Activated CD4-positive, alpha-beta memory T cell treated with anti-CD3 and anti-CD28 coated beads for 36 hours (primary cell): ENCODE measurements around the gene GLRA2. TPM values are rescaled to one million over a fixed set of nuclear protein-coding genes. Genes with fewer than 3 reads are reported as not detected.
"Not testable (repeated sequence)": the region's sequence is repeated elsewhere in the genome, so short reads cannot be mapped to it uniquely, and the experiment has no call there.

Source experiments
- CTCF ChIA-PET: fragments of 350-600 bp; sonication (Branson Sonifier 250); formaldehyde crosslinking; loops from one replicate; lab custom pipeline; 2021; ENCODE audit warnings: antibody characterized with exemption, inconsistent platforms; lab: Charles Lee
- POLR2A ChIA-PET: fragments of 350-600 bp; sonication (Branson Sonifier 250); formaldehyde crosslinking; loops from one replicate; lab custom pipeline; 2021; ENCODE audit warnings: antibody characterized with exemption; lab: Charles Lee
- DNase-seq: peaks from one replicate; pipeline ENCODE4 v3.0.0-alpha.2; 2020
- H3K27ac Mint-ChIP-seq: one replicate; pipeline ENCODE4 v1.8.0; 2021; ENCODE audit warnings: mixed read lengths
- H3K27me3 Mint-ChIP-seq: one replicate; pipeline ENCODE4 v1.8.0; 2021; ENCODE audit warnings: mixed read lengths
- H3K36me3 Mint-ChIP-seq: one replicate; pipeline ENCODE4 v1.8.0; 2021; ENCODE audit warnings: mixed read lengths
- H3K4me1 Mint-ChIP-seq: one replicate; pipeline ENCODE4 v1.8.0; 2021; ENCODE audit warnings: low read depth, mixed read lengths
- H3K4me3 Mint-ChIP-seq: one replicate; pipeline ENCODE4 v1.8.0; 2021; ENCODE audit warnings: mild to moderate bottlenecking, mixed read lengths
- H3K9me3 Mint-ChIP-seq: one replicate; pipeline ENCODE4 v1.8.0; 2021; ENCODE audit warnings: mixed read lengths
- intact Hi-C: fragments of 100-400 bp; cut with micrococcal nuclease; formaldehyde crosslinking; loops from one replicate; pipeline ENCODE4 v1.15.1; 2023
- total RNA-seq, 2 experiments: library from RNA; stranded (reverse); gene quantifications; one replicate each; pipeline ENCODE4 v1.2.3, GENCODE V29; 2021

The GLRA2 gene
- total RNA-seq, 2 experiments from 2014 or later, result not detected

DNA sequence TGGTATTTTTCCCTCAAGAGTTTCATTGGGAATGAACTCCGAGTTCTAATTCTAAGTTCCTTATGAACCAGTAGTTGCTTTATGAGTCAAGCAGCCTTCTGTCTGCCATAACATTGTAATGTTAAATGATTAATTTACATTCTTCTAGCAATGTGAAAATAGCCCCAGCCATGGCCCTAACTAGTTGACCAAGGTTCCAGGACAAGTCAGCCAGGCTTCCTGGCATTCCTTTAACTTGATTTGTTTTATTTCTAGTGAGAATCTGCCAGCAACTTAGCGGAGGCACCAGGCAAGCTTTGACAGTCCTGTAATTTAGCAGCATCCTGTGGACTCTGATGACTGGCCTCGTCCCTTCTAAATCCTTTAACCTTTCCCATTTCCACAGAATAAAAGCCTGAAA lies 69.0 kb downstream of the GLRA2 start:
- intact Hi-C loops, result no loop called here
- Mint-ChIP-seq H3K36me3 (no peaks in the 10 kb centered on the region), H3K27me3 (no peaks in the 10 kb centered on the region), H3K27ac (no peak overlapping the region), H3K9me3 (no peaks in the 10 kb centered on the region), H3K4me1 (no peaks in the 10 kb centered on the region), H3K4me3 (no peak overlapping the region)
- CTCF ChIA-PET, result no interaction called here
- no peak for DNase-seq
- POLR2A ChIA-PET, result no interaction called here

GRCh38 chrX:14607446-14607985 lies 78.2 kb downstream of the GLRA2 start:
- Mint-ChIP-seq H3K27ac (no peak overlapping the region), H3K9me3 (no peaks in the 10 kb centered on the region), H3K4me1 (no peaks in the 10 kb centered on the region), H3K36me3 (no peaks in the 10 kb centered on the region), H3K27me3 (peaks cover 6% of the 10 kb centered on the region), H3K4me3 (no peak overlapping the region)
- DNase-seq, result no peak
- ChIA-PET CTCF (no interaction called here), POLR2A (no interaction called here)
- intact Hi-C loops, result no loop called here

- CTCF ChIA-PET, intact Hi-C loops: not testable (repeated sequence)
These were observed 83.1 kb downstream of the GLRA2 start for GRCh38 chrX:14612450-14612849.

DNA sequence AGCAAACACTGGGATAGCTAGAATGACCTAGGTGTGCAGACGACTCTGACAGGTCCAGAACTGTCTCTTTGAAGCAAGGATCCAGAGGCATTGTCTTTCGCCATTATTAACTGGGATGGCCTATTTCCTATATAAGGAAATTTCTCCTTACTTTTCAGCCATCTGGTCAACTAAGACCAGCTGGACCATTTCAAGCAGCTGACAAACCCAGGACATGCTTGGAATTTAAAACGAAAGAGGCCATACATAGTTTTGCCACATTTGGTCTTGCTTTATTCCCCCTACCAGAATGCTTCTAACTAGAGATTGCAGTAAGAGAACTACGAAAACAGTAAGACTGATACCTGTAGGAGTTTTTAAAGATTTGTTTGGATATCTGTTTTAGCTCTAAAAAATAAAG lies 87.0 kb downstream of the GLRA2 start:
- Mint-ChIP-seq H3K27ac (no peak overlapping the region), H3K9me3 (no peaks in the 10 kb centered on the region), H3K27me3 (no peaks in the 10 kb centered on the region), H3K36me3 (no peaks in the 10 kb centered on the region), H3K4me3 (no peak overlapping the region), H3K4me1 (no peaks in the 10 kb centered on the region)
- ChIA-PET POLR2A (no interaction called here), CTCF (no interaction called here)
- DNase-seq, result no peak
- intact Hi-C loops, result no loop called here

More at GRCh38 chrX:14612450-14612849, 83.1 kb downstream of the GLRA2 start:
- H3K27me3 Mint-ChIP-seq, H3K4me3 Mint-ChIP-seq, H3K4me1 Mint-ChIP-seq, H3K36me3 Mint-ChIP-seq, H3K27ac Mint-ChIP-seq, POLR2A ChIA-PET, H3K9me3 Mint-ChIP-seq, DNase-seq: not testable (repeated sequence)

DNA sequence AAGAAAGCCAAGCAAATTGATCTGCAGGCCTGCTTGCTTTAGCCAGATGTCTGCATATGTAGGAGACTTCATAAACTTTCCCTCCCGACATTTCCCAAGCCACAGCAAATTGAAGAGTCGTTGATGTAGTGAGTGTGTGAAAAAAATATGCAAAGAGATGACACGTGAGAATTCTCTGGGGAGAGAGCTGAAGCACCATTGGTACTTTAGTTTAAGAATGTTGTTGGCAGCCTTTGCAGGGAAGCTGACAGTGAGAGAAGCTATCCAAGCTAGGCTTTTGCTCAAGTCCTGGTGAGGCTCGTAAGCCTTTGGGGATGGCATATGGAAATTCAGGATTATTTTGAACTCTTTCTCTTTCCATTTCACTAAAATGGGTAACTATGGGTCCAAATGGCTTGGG lies 87.5 kb downstream of the GLRA2 start:
- POLR2A ChIA-PET, result no interaction called here
- no peak for DNase-seq

GRCh38 chrX:14618177-14618965 lies 89.0 kb downstream of the GLRA2 start:
- no peak overlapping the region for H3K4me3 Mint-ChIP-seq
- ChIA-PET CTCF (no interaction called here), POLR2A (no interaction called here)
- H3K36me3 Mint-ChIP-seq, result no peaks in the 10 kb centered on the region
- H3K4me1 Mint-ChIP-seq, result no peaks in the 10 kb centered on the region
- H3K9me3 Mint-ChIP-seq, result peaks cover 2% of the 10 kb centered on the region
- intact Hi-C loops, result no loop called here
- no peaks in the 10 kb centered on the region for H3K27me3 Mint-ChIP-seq
- no peak for DNase-seq
- H3K27ac Mint-ChIP-seq, result no peak overlapping the region

More for the DNA sequence above, 87.5 kb downstream of the GLRA2 start:
- Mint-ChIP-seq H3K4me3 (no peak overlapping the region), H3K4me1 (no peaks in the 10 kb centered on the region), H3K9me3 (no peaks in the 10 kb centered on the region), H3K27me3 (no peaks in the 10 kb centered on the region), H3K27ac (no peak overlapping the region), H3K36me3 (no peaks in the 10 kb centered on the region)
- intact Hi-C loops, result no loop called here
- CTCF ChIA-PET, result no interaction called here

DNA sequence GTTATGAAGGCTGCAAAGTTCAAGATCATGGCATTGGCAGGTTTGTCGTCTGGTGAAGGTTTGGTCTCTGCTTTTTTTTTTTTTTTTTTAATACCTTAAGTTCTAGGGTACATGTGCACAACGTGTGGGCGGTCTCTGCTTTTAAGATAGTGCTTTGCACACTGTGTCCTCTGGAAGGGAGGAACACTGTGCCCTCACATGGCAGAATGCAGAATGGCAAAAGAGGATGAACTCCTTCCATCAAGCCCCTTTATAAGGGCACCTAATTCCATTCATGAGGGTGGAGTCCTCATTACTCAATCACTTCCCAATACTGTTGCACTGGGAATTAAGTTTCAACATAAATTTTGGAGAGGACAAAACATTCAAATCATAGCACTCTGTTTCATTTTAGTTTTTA lies 101.4 kb downstream of the GLRA2 start:
- Mint-ChIP-seq H3K9me3 (no peaks in the 10 kb centered on the region), H3K27ac (no peak overlapping the region), H3K27me3 (peaks cover 1% of the 10 kb centered on the region), H3K4me3 (no peak overlapping the region), H3K36me3 (no peaks in the 10 kb centered on the region), H3K4me1 (no peaks in the 10 kb centered on the region)
- POLR2A ChIA-PET, result no interaction called here
- DNase-seq, result no peak
- CTCF ChIA-PET, result no interaction called here
- intact Hi-C loops, result no loop called here

DNA sequence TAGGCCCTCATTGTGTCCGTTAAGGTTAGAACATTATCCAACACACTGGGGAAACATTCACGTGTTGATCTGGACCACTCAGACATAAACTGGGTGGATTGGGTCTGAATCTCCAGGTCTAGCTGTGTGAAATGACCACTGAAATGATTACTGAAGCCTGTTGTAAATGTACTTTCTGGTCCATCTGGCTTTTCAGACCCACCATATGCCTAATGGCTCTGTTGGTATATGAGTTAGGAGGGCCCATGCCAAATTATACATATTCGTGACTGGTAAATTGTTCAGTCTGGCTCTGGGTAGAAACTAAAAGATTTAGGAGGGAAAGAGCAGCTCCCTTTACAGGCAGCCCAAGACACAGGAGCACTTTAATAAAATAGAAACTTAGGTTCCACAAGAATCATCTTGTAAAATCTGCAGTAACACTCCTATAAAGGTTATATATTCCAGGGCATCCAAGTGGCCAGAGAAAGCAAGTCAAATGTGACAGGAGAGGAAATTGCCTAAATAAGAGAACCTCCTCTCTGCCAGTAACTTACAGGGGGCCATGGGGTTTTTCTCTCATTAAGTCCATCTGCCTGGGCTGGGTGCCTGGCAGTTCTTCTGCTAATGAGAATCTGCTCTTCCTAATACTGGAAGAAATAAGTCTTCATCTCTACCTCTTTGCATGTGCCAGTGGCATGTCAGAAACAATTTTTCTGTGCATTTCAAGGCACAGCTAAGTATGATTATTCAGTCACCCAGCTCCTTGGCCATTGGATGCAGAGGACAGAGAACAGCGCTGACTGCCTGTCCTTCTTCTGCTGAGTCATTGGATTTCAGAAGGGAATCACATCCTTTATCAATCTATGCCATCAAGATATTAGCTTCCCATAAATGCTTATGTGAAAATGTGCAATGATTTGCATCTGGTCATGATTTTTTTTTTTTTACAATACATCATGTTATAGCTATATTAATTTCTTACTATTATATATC lies 112.6 kb downstream of the GLRA2 start:
- no peak overlapping the region for H3K4me3 Mint-ChIP-seq
- H3K36me3 Mint-ChIP-seq, result no peaks in the 10 kb centered on the region
- H3K27ac Mint-ChIP-seq, result no peak overlapping the region
- POLR2A ChIA-PET, result no interaction called here
- H3K4me1 Mint-ChIP-seq, result no peaks in the 10 kb centered on the region
- DNase-seq, result no peak
- CTCF ChIA-PET, result interaction anchor here (0.5 kb wide), 1 partner anchor 366 kb away, joined by 3 read pairs; no protein-coding TSS in a partner anchor
- no peaks in the 10 kb centered on the region for H3K9me3 Mint-ChIP-seq
- no peaks in the 10 kb centered on the region for H3K27me3 Mint-ChIP-seq
- intact Hi-C loops, result no loop called here

- Mint-ChIP-seq H3K9me3 (no peaks in the 10 kb centered on the region), H3K4me1 (no peaks in the 10 kb centered on the region), H3K27me3 (no peaks in the 10 kb centered on the region), H3K36me3 (no peaks in the 10 kb centered on the region), H3K4me3 (no peak overlapping the region), H3K27ac (no peak overlapping the region)
- DNase-seq, result no peak
- intact Hi-C loops, result no loop called here
- POLR2A ChIA-PET, result no interaction called here
- CTCF ChIA-PET, result no interaction called here
These were observed 131.6 kb downstream of the GLRA2 start for GRCh38 chrX:14660970-14661369.

GRCh38 chrX:14670819-14671218 lies 141.5 kb downstream of the GLRA2 start:
- Mint-ChIP-seq H3K36me3 (no peaks in the 10 kb centered on the region), H3K27me3 (no peaks in the 10 kb centered on the region), H3K4me1 (peaks cover 4% of the 10 kb centered on the region), H3K4me3 (no peak overlapping the region), H3K27ac (no peak overlapping the region), H3K9me3 (no peaks in the 10 kb centered on the region)
- intact Hi-C loops, result no loop called here
- DNase-seq, result no peak
- POLR2A ChIA-PET, result no interaction called here
- CTCF ChIA-PET, result no interaction called here

GRCh38 chrX:14672611-14673172 lies 143.4 kb downstream of the GLRA2 start:
- Mint-ChIP-seq H3K9me3 (no peaks in the 10 kb centered on the region), H3K27me3 (peaks cover 1% of the 10 kb centered on the region), H3K27ac (no peak overlapping the region), H3K4me1 (peaks cover 4% of the 10 kb centered on the region), H3K4me3 (no peak overlapping the region), H3K36me3 (no peaks in the 10 kb centered on the region)
- DNase-seq, result no peak
- intact Hi-C loops, result no loop called here
- ChIA-PET POLR2A (no interaction called here), CTCF (no interaction called here)

GRCh38 chrX:14673236-14673635 lies 143.9 kb downstream of the GLRA2 start:
- no peak overlapping the region for H3K4me3 Mint-ChIP-seq
- H3K36me3 Mint-ChIP-seq, result no peaks in the 10 kb centered on the region
- H3K4me1 Mint-ChIP-seq, result peaks cover 4% of the 10 kb centered on the region
- no peaks in the 10 kb centered on the region for H3K9me3 Mint-ChIP-seq
- no peak for DNase-seq
- intact Hi-C loops, result no loop called here
- H3K27ac Mint-ChIP-seq, result no peak overlapping the region
- CTCF ChIA-PET, result no interaction called here
- H3K27me3 Mint-ChIP-seq, result peaks cover 1% of the 10 kb centered on the region
- POLR2A ChIA-PET, result no interaction called here
